Esophagus squamous epithelium (tissue), 5 donors: ENCODE measurements around the gene TINAGL1. TPM values are rescaled to one million over a fixed set of nuclear protein-coding genes. Genes with fewer than 3 reads are reported as not detected.

ENCODE experiments used
- DNase-seq: peaks from one replicate; lab custom pipeline; 2025; lab: John Stamatoyannopoulos, UW
- H3K27ac ChIP-seq, 4 donors: fragments of 200-600 bp; sonication (generic); one replicate each; pipeline ENCODE4 v1.5.1; 2016 to 2019; ENCODE audit warnings: mild to moderate bottlenecking in 1 of 4
- H3K27me3 ChIP-seq, 4 donors: fragments of 200-600 bp; sonication (generic); 1 replicate in 3 of 4; 2 replicates in 1 of 4; pipeline versions ENCODE4 v1.5.1 to v1.6.0; 2017 to 2021; ENCODE audit warnings: antibody characterized with exemption in 1 of 4
- H3K36me3 ChIP-seq, 3 donors: fragments of 200-600 bp; sonication (generic); one replicate each; pipeline ENCODE4 v1.5.1; 2016 to 2019
- H3K4me1 ChIP-seq, 3 donors: fragments of 200-600 bp; sonication (generic); one replicate each; pipeline ENCODE4 v1.5.1; 2017 to 2019
- H3K4me3 ChIP-seq, 4 donors: fragments of 200-600 bp; sonication (generic); 1 replicate in 3 of 4; 2 replicates in 1 of 4; pipeline ENCODE4 v1.5.1; 2016 to 2019; ENCODE audit warnings: mild to moderate bottlenecking in 2 of 4, moderate library complexity in 1 of 4
- H3K9me3 ChIP-seq, 3 donors: fragments of 200-600 bp; sonication (generic); one replicate each; pipeline ENCODE4 v1.5.1; 2016 to 2019
- CTCF ChIP-seq, 6 experiments: fragments of 450-650 bp in 4 of 6; fragments of 200-600 bp in 2 of 6; sonication (generic) in 2 of 6; IDR thresholded peaks; one replicate each; pipeline ENCODE4 v1.5.1; 2016 to 2019; ENCODE audit warnings: antibody characterized with exemption in 6 of 6, mild to moderate bottlenecking in 4 of 6, moderate library complexity in 4 of 6
- POLR2A ChIP-seq, 4 donors: fragments of 450-650 bp; IDR thresholded peaks; one replicate each; pipeline ENCODE4 v1.6.1; 2017; ENCODE audit warnings: antibody characterized with exemption in 4 of 4, mild to moderate bottlenecking in 4 of 4, moderate library complexity in 3 of 4
- WGBS, 2 donors: methylation state at CpG; one replicate each; pipeline ENCODE4 v1.1.5; 2018; 5-methylcytosine and 5-hydroxymethylcytosine counted together
- intact Hi-C: fragments of 100-400 bp; cut with DNase I; formaldehyde crosslinking; loops from one replicate; pipeline ENCODE4 v1.15.0; 2022
- total RNA-seq, 4 donors: library from RNA; depleted of rRNA; stranded (reverse); fragments of >200 nt; gene quantifications; one replicate each; pipeline ENCODE4 v1.1.0, GENCODE V29; 2016
- donor health status: DM: yes; HTN: yes; CAD: no.

TINAGL1 gene
- total RNA-seq, 4 donors from 2014 or later: 24.5 to 56.4 (median 44.6) TPM

GRCh38 chr1:31556481-31557006, 19.8 kb upstream of the TINAGL1 start:
- Histone ChIP-seq H3K27me3 (peaks cover 0 to 43% (median 0%) of the 10 kb centered on the region in 4 donors), H3K4me1 (no peaks in the 10 kb centered on the region), H3K9me3 (no peaks in the 10 kb centered on the region), H3K27ac (no peak overlapping the region), H3K36me3 (no peaks in the 10 kb centered on the region), H3K4me3 (no peak overlapping the region)
- WGBS, 2 donors: 60 to 70% methylated on average over 5 of the region's 5 CpGs
- intact Hi-C loops: no loop called here
- no peak for TF ChIP-seq POLR2A (IDR thresholded peaks at IDR 0.05)
- no peak for TF ChIP-seq CTCF (IDR thresholded peaks at IDR 0.05)
- no peak for DNase-seq

GRCh38 chr1:31559715-31560114, 16.6 kb upstream of the TINAGL1 start:
- no peak for DNase-seq
- no peak overlapping the region for H3K27ac ChIP-seq
- H3K27me3 ChIP-seq: peaks cover 0 to 43% (median 0%) of the 10 kb centered on the region in 4 donors
- intact Hi-C loops: loop anchor here (5.0 kb wide), 1 partner anchor 38 kb away; no protein-coding TSS in a partner anchor
- H3K36me3 ChIP-seq: no peaks in the 10 kb centered on the region
- H3K4me1 ChIP-seq: peaks cover 0 to 17% (median 0%) of the 10 kb centered on the region in 3 donors
- TF ChIP-seq POLR2A (IDR thresholded peaks at IDR 0.05): no peak
- no peak for TF ChIP-seq CTCF (IDR thresholded peaks at IDR 0.05)
- no peaks in the 10 kb centered on the region for H3K9me3 ChIP-seq
- no peak overlapping the region for H3K4me3 ChIP-seq

GRCh38 chr1:31560394-31560793, 15.9 kb upstream of the TINAGL1 start:
- intact Hi-C loops: loop anchor here (5.0 kb wide), 1 partner anchor 37 kb away; no protein-coding TSS in a partner anchor
- H3K27me3 ChIP-seq: peaks cover 0 to 40% (median 0%) of the 10 kb centered on the region in 4 donors
- H3K9me3 ChIP-seq: no peaks in the 10 kb centered on the region
- H3K36me3 ChIP-seq: no peaks in the 10 kb centered on the region
- no peak overlapping the region for H3K27ac ChIP-seq
- DNase-seq: no peak
- H3K4me3 ChIP-seq: no peak overlapping the region
- WGBS, 2 donors: 78 to 81% methylated on average over 4 of the region's 4 CpGs
- TF ChIP-seq CTCF (IDR thresholded peaks at IDR 0.05): no peak
- no peak for TF ChIP-seq POLR2A (IDR thresholded peaks at IDR 0.05)
- H3K4me1 ChIP-seq: peaks cover 0 to 17% (median 0%) of the 10 kb centered on the region in 3 donors

GRCh38 chr1:31562707-31563360, 13.5 kb upstream of the TINAGL1 start:
- WGBS, 2 donors: 25 to 30% methylated on average over 3 of the region's 3 CpGs
- Histone ChIP-seq H3K27me3 (peaks cover 0 to 32% (median 0%) of the 10 kb centered on the region in 4 donors), H3K4me1 (peaks cover 0 to 17% (median 0%) of the 10 kb centered on the region in 3 donors), H3K9me3 (no peaks in the 10 kb centered on the region), H3K36me3 (no peaks in the 10 kb centered on the region), H3K4me3 (no peak overlapping the region), H3K27ac (peak overlapping the region in 1 of 4 donors; percentile 60)
- intact Hi-C loops: loop anchor here (5.0 kb wide), 1 partner anchor 34 kb away; no protein-coding TSS in a partner anchor
- TF ChIP-seq CTCF (IDR thresholded peaks at IDR 0.05): no peak
- no peak for TF ChIP-seq POLR2A (IDR thresholded peaks at IDR 0.05)
- no peak for DNase-seq

GRCh38 chr1:31564606-31564989, 11.7 kb upstream of the TINAGL1 start:
- H3K36me3 ChIP-seq: no peaks in the 10 kb centered on the region
- no peaks in the 10 kb centered on the region for H3K9me3 ChIP-seq
- peaks cover 0 to 27% (median 0%) of the 10 kb centered on the region in 4 donors for H3K27me3 ChIP-seq
- H3K4me3 ChIP-seq: no peak overlapping the region
- TF ChIP-seq CTCF (IDR thresholded peaks at IDR 0.05): no peak
- peaks cover 0 to 17% (median 0%) of the 10 kb centered on the region in 3 donors for H3K4me1 ChIP-seq
- DNase-seq: no peak
- peak overlapping the region in 1 of 4 donors; percentile 15 for H3K27ac ChIP-seq
- WGBS, 2 donors: 57 to 59% methylated on average over 4 to 5 of the region's 5 CpGs
- intact Hi-C loops: loop anchor here (5.0 kb wide), 1 partner anchor 33 kb away; no protein-coding TSS in a partner anchor
